Measurements from ENCODE around the gene MAPRE2. TPM values are rescaled to one million over a fixed set of nuclear protein-coding genes. Genes with fewer than 3 reads are reported as not detected.
"Not testable (repeated sequence)": the region's sequence is repeated elsewhere in the genome, so short reads cannot be mapped to it uniquely, and the experiment has no call there.

The MAPRE2 gene
- total RNA-seq, 1 experiment from 2014 or later = 16.4 TPM

- CTCF ChIA-PET = interaction anchor here (0.7 kb wide), 1 partner anchor 11 kb away, joined by 3 read pairs; no protein-coding TSS in a partner anchor
- POLR2A ChIA-PET (ENCODE audit: low non-redundant PET) = no interaction called here
- intact Hi-C loops (cut with micrococcal nuclease; ENCODE audit: unreplicated experiment) = loop anchor here (2.0 to 10.0 kb wide), 2 partner anchors 138 to 270 kb away; no protein-coding TSS in a partner anchor
Observed at GRCh38 chr18:35144698-35145097, 103.5 kb downstream of the MAPRE2 start.

GRCh38 chr18:35150195-35150594 lies 109.0 kb downstream of the MAPRE2 start:
- H3K27me3 ChIP-seq (replicated peaks; ENCODE audit: insufficient read depth, low read depth, low read length, poor library complexity); BruUV-seq (replicated peaks); H3K36me3 ChIP-seq (ENCODE audit: insufficient read depth, low read length, poor library complexity, severe bottlenecking); H3K27ac ChIP-seq (ENCODE audit: low read depth, low read length, poor library complexity, severe bottlenecking); H3K9me3 ChIP-seq (ENCODE audit: low read depth, low read length, poor library complexity, severe bottlenecking); H3K4me1 ChIP-seq (ENCODE audit: insufficient read depth, low read length, poor library complexity, severe bottlenecking); CTCF ChIA-PET; POLR2A ChIA-PET (ENCODE audit: low non-redundant PET); intact Hi-C loops (cut with micrococcal nuclease; ENCODE audit: unreplicated experiment); DNase-seq (ENCODE audit: low spot score); H3K4me3 ChIP-seq (ENCODE audit: low read depth, low read length, poor library complexity, severe bottlenecking): not testable (repeated sequence)

More at GRCh38 chr18:35144698-35145097, 103.5 kb downstream of the MAPRE2 start:
- no peak for DNase-seq (ENCODE audit: low spot score)
- Histone ChIP-seq H3K9me3 (ENCODE audit: low read depth, low read length, poor library complexity, severe bottlenecking) (no peaks in the 10 kb centered on the region), H3K27me3 (replicated peaks; ENCODE audit: insufficient read depth, low read depth, low read length, poor library complexity) (no peaks in the 10 kb centered on the region), H3K4me3 (ENCODE audit: low read depth, low read length, poor library complexity, severe bottlenecking) (no peak overlapping the region), H3K27ac (ENCODE audit: low read depth, low read length, poor library complexity, severe bottlenecking) (no peak overlapping the region), H3K4me1 (ENCODE audit: insufficient read depth, low read length, poor library complexity, severe bottlenecking) (no peaks in the 10 kb centered on the region), H3K36me3 (ENCODE audit: insufficient read depth, low read length, poor library complexity, severe bottlenecking) (no peaks in the 10 kb centered on the region)
- no TSS peak for BruUV-seq (replicated peaks)
- no peak for TF ChIP-seq CTCF (conservative IDR thresholded peaks at IDR 0.05; ENCODE audit: low read depth, low read length)
- TF ChIP-seq EZH2 (IDR thresholded peaks at IDR 0.05; ENCODE audit: borderline replicate concordance, low read depth, low read length, poor library complexity, severe bottlenecking) = no peak

GRCh38 chr18:35153609-35154272 lies 112.5 kb downstream of the MAPRE2 start:
- no peaks in the 10 kb centered on the region for H3K36me3 ChIP-seq (ENCODE audit: insufficient read depth, low read length, poor library complexity, severe bottlenecking)
- no peaks in the 10 kb centered on the region for H3K9me3 ChIP-seq (ENCODE audit: low read depth, low read length, poor library complexity, severe bottlenecking)
- ChIA-PET CTCF (no interaction called here), POLR2A (ENCODE audit: low non-redundant PET) (no interaction called here)
- no peak overlapping the region for H3K4me3 ChIP-seq (ENCODE audit: low read depth, low read length, poor library complexity, severe bottlenecking)
- no peaks in the 10 kb centered on the region for H3K27me3 ChIP-seq (replicated peaks; ENCODE audit: insufficient read depth, low read depth, low read length, poor library complexity)
- DNase-seq (ENCODE audit: low spot score) = no peak
- no TSS peak for BruUV-seq (replicated peaks)
- H3K4me1 ChIP-seq (ENCODE audit: insufficient read depth, low read length, poor library complexity, severe bottlenecking) = no peaks in the 10 kb centered on the region
- intact Hi-C loops (cut with micrococcal nuclease; ENCODE audit: unreplicated experiment) = no loop called here
- no peak overlapping the region for H3K27ac ChIP-seq (ENCODE audit: low read depth, low read length, poor library complexity, severe bottlenecking)
- TF ChIP-seq CTCF (conservative IDR thresholded peaks at IDR 0.05; ENCODE audit: low read depth, low read length) (no peak), EZH2 (IDR thresholded peaks at IDR 0.05; ENCODE audit: borderline replicate concordance, low read depth, low read length, poor library complexity, severe bottlenecking) (no peak)
